GM19324 (cell line): ENCODE data around the gene RIMS4.

ENCODE experiments used
- ATAC-seq: cut with Tn5 transposase; IDR thresholded peaks from one replicate; pipeline ENCODE4 v1.9.1; 2021; ENCODE audit warnings: mild to moderate bottlenecking, moderate library complexity; ENCODE audit not compliant: unreplicated experiment, low FRiP score

RIMS4 gene

DNA sequence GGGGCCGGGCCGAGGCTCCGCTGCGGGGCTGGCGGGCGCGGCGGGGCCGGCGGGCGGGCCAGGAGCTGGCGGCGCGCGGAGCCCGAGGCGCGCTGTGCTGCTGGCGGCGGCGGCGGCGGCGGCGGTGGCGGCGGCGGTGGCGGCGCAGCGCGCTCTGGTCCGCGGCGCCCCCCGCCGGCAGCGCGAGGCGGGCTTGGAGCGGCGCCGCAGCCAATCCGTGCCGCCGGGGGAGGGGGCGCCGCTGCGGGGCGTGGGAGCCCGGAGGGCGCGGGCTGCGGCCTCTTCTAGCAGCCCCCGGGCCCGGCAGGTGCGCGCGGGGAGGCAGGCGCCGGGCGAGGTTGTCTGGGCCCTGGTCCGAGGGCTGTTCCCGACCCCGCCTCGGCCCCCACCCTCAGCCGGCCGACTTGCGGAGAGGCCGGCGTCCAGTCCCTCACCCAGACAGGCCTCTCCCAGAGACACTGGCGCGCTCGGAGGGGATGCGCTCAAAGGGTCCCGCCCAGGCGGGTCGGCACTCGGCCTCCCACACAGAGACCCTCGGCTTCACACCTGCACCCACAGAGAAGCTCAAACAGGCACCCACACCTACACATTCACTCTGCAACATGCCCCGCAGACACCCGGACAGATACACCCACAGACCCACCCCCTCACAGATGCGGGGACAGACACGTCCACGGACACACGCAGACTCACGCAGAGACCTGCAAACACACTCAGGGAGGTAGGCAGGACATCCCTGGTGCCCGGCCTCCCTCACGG, at the start of gene RIMS4:
Gene RIMS4, minus strand, starts transcription at position 156 of the 759 bp plus-strand sequence. CDS start 275 bp downstream, outside the sequence.
- no peak for ATAC-seq

DNA sequence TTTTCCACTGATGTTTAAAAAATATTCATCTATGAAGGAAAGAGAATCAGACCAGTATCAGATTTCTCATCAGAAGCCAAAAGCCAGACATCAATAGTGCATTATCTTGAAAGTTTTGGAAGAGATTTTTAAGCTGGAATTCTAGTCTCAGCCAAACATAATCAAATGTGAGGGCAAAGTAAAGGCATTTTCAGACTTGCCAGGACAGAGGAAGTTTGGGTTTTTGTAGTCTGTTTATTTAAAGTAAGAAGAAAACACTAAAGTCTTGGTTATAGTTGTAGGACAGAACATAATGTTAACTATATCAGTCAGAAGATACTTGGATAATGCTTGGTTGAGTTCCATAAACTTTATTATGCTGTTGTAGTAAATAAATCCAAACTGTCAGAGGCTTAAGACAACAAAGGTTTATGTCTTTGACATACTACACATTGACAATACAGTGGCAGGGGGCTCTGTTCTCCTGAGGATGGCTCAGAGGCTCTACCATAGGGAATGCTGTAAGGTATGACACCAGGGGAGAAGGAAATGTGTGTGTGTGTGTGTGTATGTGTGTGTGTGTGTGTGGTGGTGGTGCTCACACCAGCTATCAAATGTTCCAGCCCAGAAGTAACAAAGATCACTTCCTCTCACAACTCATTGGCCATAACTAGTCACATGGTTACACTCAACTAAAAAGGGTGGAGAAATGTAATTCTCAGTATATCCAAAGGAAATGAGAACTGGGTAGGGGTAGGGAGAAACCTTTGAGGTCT, 48.4 kb upstream of the RIMS4 start:
- ATAC-seq: no peak

DNA sequence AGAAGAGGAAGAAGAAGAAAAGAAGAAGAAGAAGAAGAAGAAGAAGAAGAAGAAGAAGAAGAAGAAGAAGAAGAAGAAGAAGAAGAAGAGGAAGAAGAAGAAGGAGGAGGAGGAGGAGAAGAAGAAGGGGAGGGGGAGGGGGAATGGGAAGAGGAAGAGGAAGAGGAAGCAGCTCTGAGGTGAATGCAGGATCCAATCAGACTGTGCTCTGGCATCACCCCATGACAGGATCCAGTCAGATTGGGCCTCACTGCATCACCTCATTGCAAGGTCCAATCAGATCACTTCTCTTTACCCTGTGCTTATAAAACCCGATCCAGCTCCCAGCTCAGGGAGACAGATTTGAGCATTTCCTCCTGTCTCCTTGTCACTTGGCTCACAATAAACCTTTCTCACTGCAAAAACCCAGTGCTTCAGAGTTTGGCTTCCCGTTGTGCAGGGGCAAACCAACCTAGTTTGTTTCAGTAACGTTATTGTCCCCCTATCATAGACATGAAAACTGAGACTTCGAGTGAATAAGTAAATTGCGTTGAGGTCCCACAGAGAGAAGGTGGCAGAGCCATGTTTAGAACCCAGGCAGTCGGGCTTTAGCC, 46.6 kb upstream of the RIMS4 start:
- ATAC-seq: no peak

DNA sequence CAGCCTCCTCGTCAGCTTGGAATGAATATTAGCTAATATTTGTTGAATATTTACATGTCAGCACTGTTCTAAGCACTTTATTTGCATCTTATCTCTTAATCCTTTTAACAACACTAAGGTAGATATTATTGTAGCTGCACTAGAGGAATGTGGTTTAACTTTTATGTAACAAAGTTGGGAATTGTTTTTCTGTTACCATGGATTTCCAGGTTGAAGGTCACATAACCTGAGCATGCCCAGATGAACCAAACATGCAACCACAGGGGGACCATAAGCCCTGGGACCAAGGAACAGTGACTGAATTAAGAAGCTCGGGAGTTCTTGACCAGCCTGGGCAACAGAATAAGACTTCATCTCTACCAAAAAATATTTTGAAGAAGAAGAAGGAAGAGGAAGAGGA, 46.1 kb upstream of the RIMS4 start:
- no peak for ATAC-seq

DNA sequence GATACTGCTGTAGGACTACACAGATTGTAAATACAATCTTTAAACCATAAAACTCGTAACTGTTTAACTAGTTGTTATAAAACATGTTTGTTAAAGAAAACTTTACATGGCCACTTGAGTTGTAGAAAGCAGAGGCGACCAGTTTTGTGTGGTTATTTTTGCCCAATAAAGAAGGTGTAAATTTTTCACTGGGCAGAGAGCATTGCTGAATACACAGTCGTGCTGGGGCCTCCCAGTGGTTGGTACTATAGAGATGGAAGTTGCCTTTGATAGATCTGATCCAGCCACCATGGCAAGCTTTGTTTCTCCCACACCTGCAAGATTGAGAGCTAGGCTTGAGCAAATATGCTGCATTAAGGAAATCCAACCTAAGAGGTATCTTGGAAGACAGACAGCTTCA, 41.2 kb upstream of the RIMS4 start:
- ATAC-seq: no peak

DNA sequence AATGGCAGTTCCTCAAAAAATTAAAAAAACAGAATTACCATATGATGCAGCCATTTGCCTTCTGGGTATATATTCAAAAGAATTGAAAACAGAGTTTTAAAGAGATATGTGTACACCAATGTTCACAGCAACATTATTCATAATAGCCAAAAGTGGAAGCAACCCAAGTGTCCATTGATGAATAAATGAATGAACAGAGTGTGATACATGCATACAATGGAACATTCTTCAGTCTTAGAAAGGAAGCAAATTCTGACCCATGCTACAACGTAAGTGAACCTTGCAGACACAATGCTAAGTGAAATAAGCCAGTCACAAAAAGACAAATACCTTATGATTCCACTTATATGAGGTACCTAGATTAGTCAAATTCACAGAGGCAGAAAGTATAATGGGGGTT, 40.5 kb upstream of the RIMS4 start:
- no peak for ATAC-seq

DNA sequence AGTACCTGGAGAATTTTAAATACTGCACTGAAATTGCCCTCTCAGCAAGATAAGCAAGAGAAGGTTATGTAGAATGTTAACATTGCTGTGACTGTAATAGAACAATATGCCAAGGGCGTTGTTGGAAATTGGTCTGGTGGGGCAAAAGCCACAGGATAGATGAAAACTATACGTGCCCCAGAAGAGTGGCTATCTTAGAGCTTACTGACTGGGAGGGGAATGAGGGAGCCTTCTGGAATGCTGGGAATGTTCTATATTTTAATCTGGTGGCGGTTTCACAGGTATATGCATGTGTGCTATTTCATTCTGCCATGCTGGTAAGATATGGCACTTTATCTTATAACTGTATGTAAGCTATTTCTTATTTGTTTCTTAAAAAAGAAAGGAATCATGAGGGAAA, 39.9 kb upstream of the RIMS4 start:
- no peak for ATAC-seq

DNA sequence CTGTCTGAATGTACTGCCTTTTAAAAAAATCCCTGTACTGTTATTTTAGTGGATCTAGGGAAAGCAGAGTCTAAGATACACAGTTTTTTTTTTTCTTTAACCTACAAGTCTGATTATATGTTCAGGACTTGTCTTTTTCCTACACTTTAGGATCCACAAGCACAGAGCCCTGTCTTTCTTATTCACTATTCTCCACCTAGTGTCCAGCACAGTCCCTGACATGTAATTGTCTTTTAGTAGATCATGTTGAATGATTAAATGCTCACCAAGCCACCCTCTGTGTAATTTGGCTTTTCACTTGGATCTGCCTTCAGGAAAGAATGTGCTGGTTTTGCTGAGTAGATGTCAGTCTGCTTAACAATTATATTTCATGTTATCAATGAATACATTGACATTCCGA, 39.4 kb upstream of the RIMS4 start:
- no peak for ATAC-seq

DNA sequence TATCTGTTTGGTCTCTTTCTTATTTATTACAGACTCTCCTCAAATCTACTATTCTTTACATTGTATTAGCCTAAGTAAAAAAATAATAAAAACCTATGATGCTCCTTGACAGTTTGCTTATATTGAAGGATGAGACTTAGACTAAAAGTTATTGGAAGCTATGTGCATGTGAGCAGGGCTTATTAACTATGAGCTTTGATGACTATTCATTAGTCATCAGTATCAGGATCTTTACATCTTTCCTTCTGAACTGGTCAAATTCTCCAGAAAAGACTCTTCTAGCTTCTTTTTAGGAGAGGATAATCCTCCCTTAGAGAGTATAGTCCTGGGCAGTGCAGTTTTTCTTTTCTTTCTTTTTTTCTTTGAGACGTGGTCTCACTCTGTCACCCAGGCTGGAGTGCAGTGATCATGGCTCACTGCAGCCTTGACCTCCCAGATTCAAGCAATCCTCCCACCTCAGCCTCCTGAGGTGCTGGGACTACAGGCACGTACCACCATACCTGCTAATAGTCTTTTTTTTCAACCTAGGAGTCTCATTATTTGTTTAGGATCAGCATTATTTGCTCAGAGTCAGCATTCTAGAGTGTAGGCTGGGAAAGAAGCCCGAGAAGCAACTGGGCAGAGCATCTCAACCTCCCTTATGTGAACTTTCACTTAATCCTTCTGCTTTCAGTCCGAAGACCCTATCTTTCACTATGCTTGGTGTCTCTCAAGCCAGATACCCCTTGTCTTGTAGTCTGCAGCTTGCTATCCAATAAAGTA, 38.1 kb upstream of the RIMS4 start:
- ATAC-seq: no peak

DNA sequence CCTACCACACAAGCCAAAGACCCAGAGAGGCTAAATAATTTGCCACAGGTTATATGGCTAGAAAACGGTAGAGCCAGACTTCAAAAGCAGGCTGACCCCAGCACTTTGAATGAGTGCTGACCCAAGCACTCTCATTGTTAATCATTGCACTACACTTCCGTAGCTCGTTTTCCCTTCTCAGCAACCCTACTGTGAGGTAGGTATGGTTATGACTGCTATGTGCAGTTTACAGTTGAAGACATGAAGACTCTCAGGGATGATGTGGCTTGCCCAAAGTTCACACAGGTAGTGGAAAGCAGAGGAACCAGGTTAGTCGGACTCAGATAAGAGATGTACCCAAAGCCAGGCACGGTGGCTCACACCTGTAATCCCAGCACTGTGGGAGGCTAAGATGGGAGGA, 33.5 kb upstream of the RIMS4 start:
- no peak for ATAC-seq

DNA sequence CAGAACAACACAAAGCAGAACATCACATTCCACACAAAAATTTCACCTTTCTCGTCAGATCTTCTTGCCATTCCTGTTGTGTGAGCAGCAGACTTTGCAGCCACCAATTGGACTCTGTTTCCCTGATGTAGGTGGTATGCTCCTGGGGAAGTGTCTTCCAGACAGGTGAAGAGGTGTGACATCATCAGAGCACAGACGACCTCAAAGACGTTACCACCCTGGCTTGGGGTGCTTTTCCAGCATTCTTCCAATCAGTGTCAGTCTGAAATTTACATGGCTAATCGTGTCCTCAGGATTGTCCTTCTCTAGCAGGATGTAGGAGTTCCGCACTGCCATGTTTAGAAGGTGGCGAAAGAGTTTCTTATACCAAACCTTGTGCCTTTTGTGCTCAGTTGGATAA, 31.6 kb upstream of the RIMS4 start:
- no peak for ATAC-seq

DNA sequence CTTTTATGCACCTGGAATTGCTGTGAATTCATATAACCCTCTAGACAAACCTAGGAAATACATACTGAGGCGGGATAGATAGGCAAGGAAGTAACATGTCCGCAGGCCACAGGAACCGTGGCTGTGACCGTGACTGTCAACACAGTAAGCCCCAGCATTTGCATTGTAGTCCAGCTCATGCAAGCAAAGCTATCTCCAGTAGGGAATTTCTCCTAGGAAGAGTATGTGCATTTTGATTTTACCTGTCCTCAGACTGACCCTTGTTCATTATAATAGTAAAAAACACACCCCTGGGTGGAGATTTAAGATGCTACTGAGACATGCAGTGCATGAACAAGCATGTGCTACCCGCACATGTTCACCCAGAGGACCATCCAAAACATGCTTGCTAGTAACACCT, 30.5 kb upstream of the RIMS4 start:
- ATAC-seq: no peak

DNA sequence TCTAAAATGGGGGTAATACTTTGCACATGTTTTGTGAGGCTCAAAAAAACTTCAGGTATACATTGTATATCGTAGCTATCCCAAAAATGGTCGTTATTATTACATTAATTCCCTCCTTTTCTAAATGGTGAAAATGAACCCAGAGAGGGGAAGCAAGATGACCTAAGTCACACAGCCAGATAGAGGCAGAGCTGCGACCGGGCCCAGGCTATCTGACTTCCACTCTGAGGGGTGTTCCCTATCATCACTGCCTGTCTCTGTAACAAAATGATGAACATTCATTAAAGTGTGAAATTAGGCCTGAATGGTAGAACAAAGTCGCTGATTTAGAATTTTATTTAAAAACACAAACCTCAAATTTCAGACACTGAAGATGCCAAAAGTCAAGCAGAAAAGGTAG, 29.1 kb upstream of the RIMS4 start:
- no peak for ATAC-seq

DNA sequence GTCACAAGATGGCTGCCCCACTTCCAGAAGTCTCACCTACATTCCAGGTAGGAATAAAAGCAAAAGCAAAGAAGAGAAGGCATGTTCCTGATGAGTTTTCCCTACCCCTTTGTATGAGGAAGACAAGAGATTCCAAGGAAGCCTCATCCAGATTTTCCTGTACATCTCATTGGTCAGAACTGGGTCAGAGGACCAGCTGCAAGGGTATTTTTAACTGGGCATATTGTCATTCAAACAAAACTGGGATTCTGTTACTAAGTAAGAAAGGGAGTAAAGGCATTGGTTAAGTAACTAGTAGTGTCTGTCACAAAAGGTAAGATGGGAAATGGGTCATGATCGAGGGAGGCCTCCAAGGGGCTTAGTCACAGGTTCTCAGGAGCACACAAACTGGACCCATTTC, 28.2 kb upstream of the RIMS4 start:
- ATAC-seq: no peak

DNA sequence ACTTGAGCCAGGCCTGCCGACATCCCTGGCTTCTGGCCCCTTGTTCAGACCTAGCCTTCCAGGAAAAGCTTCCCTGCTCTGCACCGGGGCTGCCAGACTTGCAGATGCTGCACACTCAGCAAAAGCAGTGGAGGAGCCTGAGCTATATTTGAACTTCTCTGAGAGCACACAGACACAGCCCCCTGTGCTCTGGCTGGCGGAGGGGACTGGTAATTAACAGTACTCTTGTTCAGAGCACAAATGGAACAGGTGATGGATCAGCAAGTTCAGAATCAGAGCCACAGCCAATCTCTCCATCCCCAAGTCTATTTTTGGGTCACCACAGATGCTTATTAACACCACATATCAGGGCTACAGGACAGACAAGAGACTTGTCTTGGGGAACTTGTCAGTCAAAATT, 27.6 kb upstream of the RIMS4 start:
- ATAC-seq: no peak

DNA sequence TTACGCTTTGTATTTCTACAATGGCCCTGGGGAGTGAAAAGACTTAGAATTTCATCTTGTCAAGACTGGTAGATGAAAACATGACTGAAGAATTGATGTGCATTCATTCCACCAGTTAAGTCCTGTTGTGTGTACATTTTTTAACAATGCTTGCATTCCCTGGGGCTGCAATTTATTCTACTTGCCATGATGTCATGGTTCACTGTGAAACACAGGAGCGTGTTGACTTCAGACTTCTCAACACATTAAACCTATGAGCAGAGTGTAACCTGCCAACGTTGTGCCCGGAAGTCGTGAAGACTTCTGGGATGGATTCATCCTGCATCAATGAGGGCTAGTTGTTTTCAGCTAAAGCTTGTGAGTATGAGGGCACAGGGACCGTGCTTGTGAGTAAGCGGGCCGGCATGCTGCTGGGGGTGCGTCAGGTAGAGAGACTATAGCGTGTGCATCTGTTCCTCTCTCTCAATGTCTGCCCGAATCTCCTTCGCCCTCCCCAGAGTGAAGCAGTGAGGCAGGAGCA, 26.3 kb upstream of the RIMS4 start:
- ATAC-seq: no peak

DNA sequence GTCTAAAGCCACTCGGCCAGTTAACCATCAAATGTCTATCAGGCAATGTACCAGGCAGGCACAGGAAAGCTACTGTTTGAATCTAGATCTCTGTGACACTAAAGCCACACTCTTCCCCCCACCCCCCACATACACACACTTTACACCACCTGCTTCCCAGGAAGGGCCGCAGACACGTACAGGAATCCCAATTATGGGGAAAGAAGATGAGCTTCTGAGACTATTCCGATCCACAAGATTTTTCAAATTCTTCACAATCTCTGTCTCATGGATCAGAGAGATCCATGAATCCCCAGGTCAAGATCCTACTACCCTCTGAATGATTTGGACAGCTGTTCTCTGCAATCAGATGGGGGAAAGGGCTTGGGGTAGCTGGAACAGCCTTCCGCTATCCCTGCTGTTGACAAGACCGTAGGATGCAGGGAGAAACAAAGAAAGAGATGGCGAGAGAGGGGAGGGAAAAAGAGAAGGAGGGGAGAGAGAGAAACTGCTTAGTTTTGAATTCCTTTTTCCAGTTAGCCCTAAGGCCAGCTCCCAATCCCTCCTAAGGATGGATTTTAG, 25.4 kb upstream of the RIMS4 start:
- no peak for ATAC-seq

DNA sequence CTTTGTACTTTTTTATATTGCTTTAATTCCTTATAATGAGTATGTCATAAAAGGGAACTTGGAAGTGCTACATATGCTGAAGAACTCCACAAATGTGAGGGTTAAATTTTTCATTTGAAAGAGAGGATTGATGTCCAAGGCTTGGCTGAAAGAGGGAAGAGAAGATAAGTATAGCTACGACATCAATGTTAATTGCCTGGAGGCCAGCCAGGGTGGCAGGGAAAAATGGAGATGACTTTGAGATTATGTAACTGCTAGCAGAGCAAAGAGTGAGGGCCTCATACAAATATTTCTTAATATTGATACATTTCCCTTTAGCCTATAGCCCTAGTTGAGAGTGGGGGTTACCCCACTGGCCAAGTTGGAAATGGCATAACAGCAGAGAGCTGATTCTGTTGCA, 24.8 kb upstream of the RIMS4 start:
- no peak for ATAC-seq

DNA sequence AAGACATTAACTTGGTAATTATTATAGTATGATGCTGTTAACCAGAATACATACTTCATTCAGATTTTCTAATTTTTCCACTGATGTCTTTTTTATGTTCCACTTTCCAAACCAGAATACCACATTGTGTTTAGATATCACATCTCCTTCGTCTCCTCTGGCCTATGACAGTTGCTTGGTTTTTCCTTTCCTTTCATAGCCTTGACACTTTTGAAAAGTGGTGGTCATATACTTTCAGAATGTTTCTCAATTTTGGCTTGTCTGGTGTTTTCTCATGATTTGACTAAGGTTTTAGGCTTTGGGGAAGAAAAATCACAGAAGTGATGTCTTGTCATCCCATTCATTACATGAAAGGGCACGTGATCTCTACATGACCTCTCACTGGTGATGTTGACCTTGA, 24.3 kb upstream of the RIMS4 start:
- no peak for ATAC-seq

DNA sequence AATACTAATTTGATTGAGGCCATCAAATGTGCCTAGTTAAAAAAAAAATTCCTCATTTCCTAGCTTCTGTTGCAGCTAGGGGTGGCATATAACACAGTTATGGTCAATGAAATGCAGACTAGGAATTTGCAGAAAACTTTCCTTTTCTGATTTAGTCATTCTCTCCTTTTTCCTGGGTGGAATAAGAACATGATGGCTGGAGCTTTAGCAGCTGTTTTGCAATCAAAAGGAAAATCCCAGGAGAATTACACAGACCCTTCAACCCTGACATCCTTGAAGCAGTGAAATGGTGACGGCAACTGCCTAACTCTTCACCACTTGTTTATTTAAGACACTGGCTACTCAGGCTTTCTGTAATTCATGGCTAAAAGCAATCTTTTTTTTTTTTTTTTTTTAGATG, 23.1 kb upstream of the RIMS4 start:
- no peak for ATAC-seq

DNA sequence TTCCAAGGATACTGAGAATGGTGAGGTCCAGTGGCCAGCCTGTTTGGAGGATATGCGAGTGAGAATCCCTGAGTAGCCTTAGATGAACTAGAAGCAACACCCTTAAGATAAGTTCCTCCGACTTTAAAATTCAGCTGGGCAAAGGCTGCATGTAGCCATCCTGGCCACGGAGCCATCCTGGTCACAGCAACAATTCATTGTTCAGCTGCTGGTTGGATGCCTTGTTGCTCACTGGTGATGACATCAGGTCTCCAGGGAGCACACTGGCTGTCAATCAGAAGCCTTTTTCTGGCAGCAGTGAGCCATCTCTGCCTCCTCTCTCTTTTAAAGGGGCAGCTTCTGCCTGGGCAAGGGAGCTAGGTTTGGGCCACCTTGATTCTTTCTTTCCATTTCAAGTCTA, 22.4 kb upstream of the RIMS4 start:
- no peak for ATAC-seq
